ENCODE measurements around the gene MAP1LC3A.
A peak's percentile ranks its signal among the peaks of the same experiment; 100 is the strongest.

- TF ChIP-seq CTCF (IDR thresholded peaks at IDR 0.05; ENCODE audit: extremely low read depth in 1 of 2, insufficient read depth in 1 of 2, low read depth in 1 of 2, low read length in 2 of 2) = no peak
- TF ChIP-seq MYC (IDR thresholded peaks at IDR 0.05; ENCODE audit: low read depth, low read length) = no peak
- no peak for TF ChIP-seq POLR2A (IDR thresholded peaks at IDR 0.05; ENCODE audit: low read depth, low read length)
- TF ChIP-seq GATA2 (IDR thresholded peaks at IDR 0.05; ENCODE audit: insufficient read depth, insufficient read length, low read depth, low read length) = no peak
- TF ChIP-seq EZH2 (IDR thresholded peaks at IDR 0.05; ENCODE audit: borderline replicate concordance, low read depth, low read length, severe bottlenecking) = no peak
- no peak for TF ChIP-seq MAX (IDR thresholded peaks at IDR 0.05; ENCODE audit: insufficient read depth, insufficient read length)
- TF ChIP-seq POLR2AphosphoS5 (IDR thresholded peaks at IDR 0.05; ENCODE audit: insufficient read depth, low read depth, low read length) = peak; percentile 27
- TF ChIP-seq FOS (IDR thresholded peaks at IDR 0.05; ENCODE audit: borderline replicate concordance, insufficient read depth, low read length) = no peak
- no peak for TF ChIP-seq JUN (IDR thresholded peaks at IDR 0.05; ENCODE audit: borderline replicate concordance, insufficient read depth, insufficient read length, low read depth)
These were observed at the start of gene MAP1LC3A for GRCh38 chr20:34558320-34559218.

Data from endothelial cell of umbilical vein (primary cell).